Chondrocyte (in vitro differentiated cells): Measurements from ENCODE around the gene PITPNM3. TPM values are rescaled to one million over a fixed set of nuclear protein-coding genes. Genes with fewer than 3 reads are reported as not detected.

Experiments used
- DNase-seq: peaks from one replicate; pipeline ENCODE4 v3.0.0; 2021; ENCODE audit warnings: mixed read lengths, low spot score
- H3K27ac Mint-ChIP-seq: one replicate; pipeline ENCODE4 v1.8.0; 2021; ENCODE audit warnings: mild to moderate bottlenecking, moderate library complexity, mixed read lengths; ENCODE audit not compliant: unreplicated experiment
- H3K27me3 Mint-ChIP-seq: 2 replicates; pipeline ENCODE4 v1.8.0; 2021; ENCODE audit warnings: low read depth, mixed read lengths
- H3K36me3 Mint-ChIP-seq: 2 replicates; pipeline ENCODE4 v1.8.0; 2021; ENCODE audit warnings: low read depth, mixed read lengths
- H3K4me1 Mint-ChIP-seq: 2 replicates; pipeline ENCODE4 v1.8.0; 2021; ENCODE audit warnings: low read depth, mild to moderate bottlenecking, mixed read lengths
- H3K4me3 Mint-ChIP-seq: one replicate; pipeline ENCODE4 v1.8.0; 2021; ENCODE audit warnings: mild to moderate bottlenecking, moderate library complexity, mixed read lengths; ENCODE audit not compliant: unreplicated experiment
- H3K9me3 Mint-ChIP-seq: 2 replicates; pipeline ENCODE4 v1.8.0; 2021; ENCODE audit warnings: low read depth, mixed read lengths
- total RNA-seq: library from RNA; stranded (reverse); gene quantifications from 3 replicates; pipeline ENCODE4 v1.2.1, GENCODE V29; 2021
- TF ChIP-seq, protein P1 (sequence below): fragments of 200-600 bp; sonication (generic); IDR thresholded peaks from 2 replicates; pipeline ENCODE4 v1.5.0; 2021; ENCODE audit warnings: antibody characterized with exemption, mild to moderate bottlenecking, moderate library complexity

Gene PITPNM3
- total RNA-seq, 1 donor from 2014 or later = 5.7 TPM

- Mint-ChIP-seq H3K4me3 (no peak overlapping the region), H3K36me3 (peaks cover 7% of the 10 kb centered on the region), H3K9me3 (no peaks in the 10 kb centered on the region), H3K27me3 (no peaks in the 10 kb centered on the region), H3K27ac (peak overlapping the region; percentile 61), H3K4me1 (peaks cover 13% of the 10 kb centered on the region)
- TF ChIP-seq, protein P1, sequence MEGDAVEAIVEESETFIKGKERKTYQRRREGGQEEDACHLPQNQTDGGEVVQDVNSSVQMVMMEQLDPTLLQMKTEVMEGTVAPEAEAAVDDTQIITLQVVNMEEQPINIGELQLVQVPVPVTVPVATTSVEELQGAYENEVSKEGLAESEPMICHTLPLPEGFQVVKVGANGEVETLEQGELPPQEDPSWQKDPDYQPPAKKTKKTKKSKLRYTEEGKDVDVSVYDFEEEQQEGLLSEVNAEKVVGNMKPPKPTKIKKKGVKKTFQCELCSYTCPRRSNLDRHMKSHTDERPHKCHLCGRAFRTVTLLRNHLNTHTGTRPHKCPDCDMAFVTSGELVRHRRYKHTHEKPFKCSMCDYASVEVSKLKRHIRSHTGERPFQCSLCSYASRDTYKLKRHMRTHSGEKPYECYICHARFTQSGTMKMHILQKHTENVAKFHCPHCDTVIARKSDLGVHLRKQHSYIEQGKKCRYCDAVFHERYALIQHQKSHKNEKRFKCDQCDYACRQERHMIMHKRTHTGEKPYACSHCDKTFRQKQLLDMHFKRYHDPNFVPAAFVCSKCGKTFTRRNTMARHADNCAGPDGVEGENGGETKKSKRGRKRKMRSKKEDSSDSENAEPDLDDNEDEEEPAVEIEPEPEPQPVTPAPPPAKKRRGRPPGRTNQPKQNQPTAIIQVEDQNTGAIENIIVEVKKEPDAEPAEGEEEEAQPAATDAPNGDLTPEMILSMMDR = peak; percentile 97
- no peak for DNase-seq
Observed at GRCh38 chr17:6473128-6473767, 83.1 kb downstream of the PITPNM3 start.

GRCh38 chr17:6472517-6472916 lies 83.8 kb downstream of the PITPNM3 start:
- peaks cover 13% of the 10 kb centered on the region for H3K4me1 Mint-ChIP-seq
- peaks cover 4% of the 10 kb centered on the region for H3K9me3 Mint-ChIP-seq
- no peak overlapping the region for H3K27ac Mint-ChIP-seq
- TF ChIP-seq, protein P1 = no peak
- no peak overlapping the region for H3K4me3 Mint-ChIP-seq
- peaks cover 9% of the 10 kb centered on the region for H3K36me3 Mint-ChIP-seq
- no peaks in the 10 kb centered on the region for H3K27me3 Mint-ChIP-seq
- no peak for DNase-seq

DNA sequence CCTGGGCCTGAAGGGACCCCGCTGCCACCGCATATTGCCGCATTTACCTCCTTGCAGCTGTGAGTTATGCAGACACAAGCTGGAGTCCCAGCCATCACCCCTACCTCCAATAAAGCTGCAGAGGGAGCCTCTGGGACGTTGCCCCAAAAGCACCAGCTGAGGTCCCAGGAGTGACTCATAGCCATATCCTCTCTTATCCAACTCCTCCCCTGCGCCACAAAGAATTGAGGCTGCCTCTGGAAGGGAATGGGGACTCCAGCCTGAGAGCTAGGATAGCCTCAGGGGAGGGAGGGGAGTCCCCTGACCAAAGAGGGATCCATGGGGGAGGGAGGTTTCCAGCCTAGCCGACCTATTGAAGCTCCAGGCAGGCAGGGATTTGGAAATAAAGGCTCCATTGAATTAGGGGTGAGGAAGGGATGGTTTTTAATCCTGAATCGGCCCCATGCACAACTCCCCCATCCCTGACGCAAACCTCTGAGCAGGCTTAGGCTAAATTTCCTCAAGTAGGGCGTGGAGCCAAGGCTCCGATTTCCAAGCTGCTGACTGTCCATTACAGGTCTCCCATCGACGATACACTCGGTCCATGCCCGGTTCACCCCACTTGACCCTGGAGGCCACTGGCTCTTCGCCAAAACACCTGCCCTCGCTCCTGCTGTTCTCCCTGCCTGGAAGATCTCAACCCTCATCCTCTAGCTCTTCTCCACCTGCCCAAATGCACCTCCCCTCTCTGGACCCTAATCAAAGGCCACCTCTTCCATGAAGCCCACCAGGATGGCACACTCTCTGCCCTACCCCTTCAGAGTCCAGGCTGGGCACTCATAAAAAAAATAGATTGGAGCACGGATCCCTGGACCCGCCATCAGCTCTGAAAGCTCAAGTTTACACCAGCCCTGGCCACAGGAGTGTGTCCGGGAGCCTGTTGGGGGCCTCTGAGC lies 84.6 kb downstream of the PITPNM3 start:
- DNase-seq = no peak
- Mint-ChIP-seq H3K36me3 (peaks cover 9% of the 10 kb centered on the region), H3K4me3 (no peak overlapping the region), H3K9me3 (peaks cover 7% of the 10 kb centered on the region), H3K27me3 (no peaks in the 10 kb centered on the region), H3K27ac (no peak overlapping the region), H3K4me1 (peaks cover 13% of the 10 kb centered on the region)
- TF ChIP-seq, protein P1 = peak; percentile 46

GRCh38 chr17:6470751-6471521 lies 85.4 kb downstream of the PITPNM3 start:
- peaks cover 7% of the 10 kb centered on the region for H3K9me3 Mint-ChIP-seq
- H3K27ac Mint-ChIP-seq = no peak overlapping the region
- H3K4me3 Mint-ChIP-seq = no peak overlapping the region
- peaks cover 12% of the 10 kb centered on the region for H3K36me3 Mint-ChIP-seq
- TF ChIP-seq, protein P1 = no peak
- DNase-seq = no peak
- peaks cover 13% of the 10 kb centered on the region for H3K4me1 Mint-ChIP-seq
- no peaks in the 10 kb centered on the region for H3K27me3 Mint-ChIP-seq
